ENCODE measurements around the gene LTBP3. TPM values are rescaled to one million over a fixed set of nuclear protein-coding genes. Genes with fewer than 3 reads are reported as not detected.

The LTBP3 gene
- total and polyA plus RNA-seq, 9 of the 15 experiments (the other 6 are each of a cell fraction or from before 2014, with no cell fraction given), result 0.06 to 20.5 (median 4.8) TPM

DNA sequence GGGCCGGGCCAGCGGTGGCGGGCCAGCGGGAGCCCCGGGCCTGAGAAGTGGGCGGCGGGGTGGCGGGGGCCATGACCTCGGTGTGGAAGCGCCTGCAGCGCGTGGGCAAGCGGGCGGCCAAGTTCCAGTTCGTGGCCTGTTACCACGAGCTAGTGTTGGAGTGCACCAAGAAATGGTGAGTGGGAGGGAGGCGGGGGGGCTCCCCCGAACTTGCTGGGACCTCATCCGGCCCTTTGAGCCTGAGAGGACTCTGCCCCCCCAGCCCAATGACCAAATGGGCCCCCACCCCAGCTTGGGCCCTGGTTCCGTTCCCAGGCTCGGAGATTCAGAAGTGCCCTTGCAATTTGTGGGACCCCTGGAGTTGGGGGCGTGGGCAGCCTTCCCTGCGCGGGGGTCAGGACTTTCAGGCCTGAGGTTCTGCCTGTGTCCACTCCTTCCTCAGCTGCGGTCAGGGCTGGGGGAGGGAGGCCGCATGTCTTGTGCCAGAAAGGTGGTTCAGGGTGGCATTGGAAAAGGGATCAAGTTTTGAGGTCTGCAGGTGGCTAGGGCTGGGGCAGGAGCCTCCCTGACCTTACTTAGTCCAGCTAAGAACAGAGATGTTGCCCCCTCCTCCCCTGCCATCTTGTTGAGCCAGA, 18.2 kb upstream of the LTBP3 start (continued):
- TF ChIP-seq, protein P1, sequence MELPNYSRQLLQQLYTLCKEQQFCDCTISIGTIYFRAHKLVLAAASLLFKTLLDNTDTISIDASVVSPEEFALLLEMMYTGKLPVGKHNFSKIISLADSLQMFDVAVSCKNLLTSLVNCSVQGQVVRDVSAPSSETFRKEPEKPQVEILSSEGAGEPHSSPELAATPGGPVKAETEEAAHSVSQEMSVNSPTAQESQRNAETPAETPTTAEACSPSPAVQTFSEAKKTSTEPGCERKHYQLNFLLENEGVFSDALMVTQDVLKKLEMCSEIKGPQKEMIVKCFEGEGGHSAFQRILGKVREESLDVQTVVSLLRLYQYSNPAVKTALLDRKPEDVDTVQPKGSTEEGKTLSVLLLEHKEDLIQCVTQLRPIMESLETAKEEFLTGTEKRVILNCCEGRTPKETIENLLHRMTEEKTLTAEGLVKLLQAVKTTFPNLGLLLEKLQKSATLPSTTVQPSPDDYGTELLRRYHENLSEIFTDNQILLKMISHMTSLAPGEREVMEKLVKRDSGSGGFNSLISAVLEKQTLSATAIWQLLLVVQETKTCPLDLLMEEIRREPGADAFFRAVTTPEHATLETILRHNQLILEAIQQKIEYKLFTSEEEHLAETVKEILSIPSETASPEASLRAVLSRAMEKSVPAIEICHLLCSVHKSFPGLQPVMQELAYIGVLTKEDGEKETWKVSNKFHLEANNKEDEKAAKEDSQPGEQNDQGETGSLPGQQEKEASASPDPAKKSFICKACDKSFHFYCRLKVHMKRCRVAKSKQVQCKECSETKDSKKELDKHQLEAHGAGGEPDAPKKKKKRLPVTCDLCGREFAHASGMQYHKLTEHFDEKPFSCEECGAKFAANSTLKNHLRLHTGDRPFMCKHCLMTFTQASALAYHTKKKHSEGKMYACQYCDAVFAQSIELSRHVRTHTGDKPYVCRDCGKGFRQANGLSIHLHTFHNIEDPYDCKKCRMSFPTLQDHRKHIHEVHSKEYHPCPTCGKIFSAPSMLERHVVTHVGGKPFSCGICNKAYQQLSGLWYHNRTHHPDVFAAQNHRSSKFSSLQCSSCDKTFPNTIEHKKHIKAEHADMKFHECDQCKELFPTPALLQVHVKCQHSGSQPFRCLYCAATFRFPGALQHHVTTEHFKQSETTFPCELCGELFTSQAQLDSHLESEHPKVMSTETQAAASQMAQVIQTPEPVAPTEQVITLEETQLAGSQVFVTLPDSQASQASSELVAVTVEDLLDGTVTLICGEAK (IDR thresholded peaks at IDR 0.05), result peak; percentile 54; the same call in 1 of the 2 replicates
- TF ChIP-seq, protein P1 (CRISPR knock-in tag; IDR thresholded peaks at IDR 0.05), result no peak
- TF ChIP-seq SMAD3 (CRISPR knock-in tag; conservative IDR thresholded peaks at IDR 0.05) (no peak), EGR1 (conservative IDR thresholded peaks at IDR 0.05) (peak; percentile 80), FOXJ2 (tag; IDR thresholded peaks at IDR 0.05) (no peak), CHD1 (IDR thresholded peaks at IDR 0.05; ENCODE audit: low read length) (peak; percentile 54), ZNF184 (CRISPR knock-in tag; IDR thresholded peaks at IDR 0.05) (no peak), ARID1B (IDR thresholded peaks at IDR 0.05) (no peak), RUNX1 (IDR thresholded peaks at IDR 0.05; ENCODE audit: low read depth) (no peak), MAZ (CRISPR knock-in tag; conservative IDR thresholded peaks at IDR 0.05 in 1 of 2, IDR thresholded peaks at IDR 0.05 in 1 of 2) (peak in 1 of 2 experiments; percentile 9; a peak in 1 of 4 replicates), BHLHE40 (IDR thresholded peaks at IDR 0.05; ENCODE audit: low read length) (no peak), ZNF232 (CRISPR knock-in tag; IDR thresholded peaks at IDR 0.05) (no peak)
- TF ChIP-seq, protein P2, sequence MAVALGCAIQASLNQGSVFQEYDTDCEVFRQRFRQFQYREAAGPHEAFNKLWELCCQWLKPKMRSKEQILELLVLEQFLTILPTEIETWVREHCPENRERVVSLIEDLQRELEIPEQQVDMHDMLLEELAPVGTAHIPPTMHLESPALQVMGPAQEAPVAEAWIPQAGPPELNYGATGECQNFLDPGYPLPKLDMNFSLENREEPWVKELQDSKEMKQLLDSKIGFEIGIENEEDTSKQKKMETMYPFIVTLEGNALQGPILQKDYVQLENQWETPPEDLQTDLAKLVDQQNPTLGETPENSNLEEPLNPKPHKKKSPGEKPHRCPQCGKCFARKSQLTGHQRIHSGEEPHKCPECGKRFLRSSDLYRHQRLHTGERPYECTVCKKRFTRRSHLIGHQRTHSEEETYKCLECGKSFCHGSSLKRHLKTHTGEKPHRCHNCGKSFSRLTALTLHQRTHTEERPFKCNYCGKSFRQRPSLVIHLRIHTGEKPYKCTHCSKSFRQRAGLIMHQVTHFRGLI (CRISPR knock-in tag; IDR thresholded peaks at IDR 0.05), result no peak
- TF ChIP-seq, protein P3, sequence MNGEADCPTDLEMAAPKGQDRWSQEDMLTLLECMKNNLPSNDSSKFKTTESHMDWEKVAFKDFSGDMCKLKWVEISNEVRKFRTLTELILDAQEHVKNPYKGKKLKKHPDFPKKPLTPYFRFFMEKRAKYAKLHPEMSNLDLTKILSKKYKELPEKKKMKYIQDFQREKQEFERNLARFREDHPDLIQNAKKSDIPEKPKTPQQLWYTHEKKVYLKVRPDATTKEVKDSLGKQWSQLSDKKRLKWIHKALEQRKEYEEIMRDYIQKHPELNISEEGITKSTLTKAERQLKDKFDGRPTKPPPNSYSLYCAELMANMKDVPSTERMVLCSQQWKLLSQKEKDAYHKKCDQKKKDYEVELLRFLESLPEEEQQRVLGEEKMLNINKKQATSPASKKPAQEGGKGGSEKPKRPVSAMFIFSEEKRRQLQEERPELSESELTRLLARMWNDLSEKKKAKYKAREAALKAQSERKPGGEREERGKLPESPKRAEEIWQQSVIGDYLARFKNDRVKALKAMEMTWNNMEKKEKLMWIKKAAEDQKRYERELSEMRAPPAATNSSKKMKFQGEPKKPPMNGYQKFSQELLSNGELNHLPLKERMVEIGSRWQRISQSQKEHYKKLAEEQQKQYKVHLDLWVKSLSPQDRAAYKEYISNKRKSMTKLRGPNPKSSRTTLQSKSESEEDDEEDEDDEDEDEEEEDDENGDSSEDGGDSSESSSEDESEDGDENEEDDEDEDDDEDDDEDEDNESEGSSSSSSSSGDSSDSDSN (IDR thresholded peaks at IDR 0.05; ENCODE audit: borderline replicate concordance in 1 of 2, low read depth in 2 of 2, low read length in 2 of 2), result no peak
